ENCODE data around the gene COL26A1. TPM values are rescaled to one million over a fixed set of nuclear protein-coding genes. Genes with fewer than 3 reads are reported as not detected.

The COL26A1 gene
- total RNA-seq, 1 experiment from 2014 or later, result 42.6 TPM

DNA sequence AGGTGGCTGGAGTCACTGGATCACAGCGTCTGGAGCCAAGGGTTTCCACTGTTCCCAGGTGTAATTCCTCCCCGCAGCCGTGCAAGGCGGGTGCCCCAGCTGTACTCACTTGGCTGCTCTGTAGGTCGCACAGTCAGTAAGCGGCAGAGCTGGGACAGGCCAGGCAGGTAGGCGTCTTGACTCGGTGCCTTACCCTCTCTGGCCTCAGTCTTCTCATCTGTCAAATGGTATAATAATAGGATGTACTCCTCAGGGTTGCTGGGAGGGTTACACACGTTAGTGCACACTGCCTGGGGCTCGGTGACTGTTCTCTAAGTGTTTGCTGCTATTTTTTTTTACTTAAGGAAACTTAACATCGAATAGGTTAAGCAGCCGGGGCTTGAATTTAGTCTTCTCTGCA is 239.4 kb downstream of the COL26A1 start:
- Histone ChIP-seq H3K27me3 (ENCODE audit: insufficient read depth, low read length) (no peaks in the 10 kb centered on the region), H4K91ac (ENCODE audit: insufficient read length, low read depth, low read length) (no peak overlapping the region), H3K79me1 (ENCODE audit: insufficient read depth, low read depth, low read length, poor library complexity, severe bottlenecking) (no peaks in the 10 kb centered on the region), H3K4ac (ENCODE audit: low read depth, low read length) (no peak overlapping the region), H3K9me3 (ENCODE audit: control insufficient read depth, low read depth, low read length) (no peaks in the 10 kb centered on the region), H4K5ac (ENCODE audit: insufficient read length, low read depth, low read length) (no peak overlapping the region), H3K23ac (ENCODE audit: insufficient read length, low read depth, low read length) (no peak overlapping the region), H3K9ac (ENCODE audit: extremely low read depth, insufficient read length, low read length) (no peak overlapping the region), H2AFZ (ENCODE audit: low read length) (no peak overlapping the region), H3K4me1 (ENCODE audit: insufficient read depth, low read length) (no peaks in the 10 kb centered on the region), H3K79me2 (ENCODE audit: insufficient read depth, low read length) (no peaks in the 10 kb centered on the region), H2BK5ac (ENCODE audit: insufficient read length, low read length) (no peak overlapping the region), H3T11ph (ENCODE audit: low read length) (no peak overlapping the region), H2BK12ac (ENCODE audit: insufficient read length, low read depth, low read length) (no peak overlapping the region), H4K8ac (replicated peaks; ENCODE audit: insufficient read length, low read depth, low read length) (no peak overlapping the region), H2BK120ac (ENCODE audit: low read depth, low read length, poor library complexity, severe bottlenecking) (no peak overlapping the region), H2BK20ac (ENCODE audit: low read depth, low read length, poor library complexity, severe bottlenecking) (no peak overlapping the region), H4K20me1 (ENCODE audit: control insufficient read depth, insufficient read depth, insufficient read length) (no peaks in the 10 kb centered on the region), H3K14ac (ENCODE audit: insufficient read depth, low read length) (no peak overlapping the region), H3K27ac (ENCODE audit: insufficient read length, low read depth, low read length) (no peak overlapping the region), H3K23me2 (ENCODE audit: insufficient read length, low read depth, low read length, poor library complexity, severe bottlenecking) (no peaks in the 10 kb centered on the region), H3K56ac (ENCODE audit: insufficient read length, low read depth, low read length) (no peak overlapping the region), H3K4me2 (ENCODE audit: insufficient read depth, insufficient read length, low read length) (no peak overlapping the region), H3K18ac (ENCODE audit: insufficient read length, low read depth, low read length) (no peak overlapping the region), H2AK5ac (ENCODE audit: insufficient read length, low read length) (no peak overlapping the region), H2BK15ac (ENCODE audit: low read depth, low read length) (no peak overlapping the region)
- H3K27ac Mint-ChIP-seq, result no peak overlapping the region
- H3K36me3 Mint-ChIP-seq (ENCODE audit: insufficient read depth in 1 of 3, low read depth in 3 of 3), result no peaks in the 10 kb centered on the region
- no peak for DNase-seq
- no peaks in the 10 kb centered on the region for H3K9me3 Mint-ChIP-seq
- WGBS (ENCODE audit: extremely low coverage, insufficient read length, low lambda C conversion rate), result no CpG with 5 or more reads among the region's 12 CpGs
- TF ChIP-seq, protein P1, sequence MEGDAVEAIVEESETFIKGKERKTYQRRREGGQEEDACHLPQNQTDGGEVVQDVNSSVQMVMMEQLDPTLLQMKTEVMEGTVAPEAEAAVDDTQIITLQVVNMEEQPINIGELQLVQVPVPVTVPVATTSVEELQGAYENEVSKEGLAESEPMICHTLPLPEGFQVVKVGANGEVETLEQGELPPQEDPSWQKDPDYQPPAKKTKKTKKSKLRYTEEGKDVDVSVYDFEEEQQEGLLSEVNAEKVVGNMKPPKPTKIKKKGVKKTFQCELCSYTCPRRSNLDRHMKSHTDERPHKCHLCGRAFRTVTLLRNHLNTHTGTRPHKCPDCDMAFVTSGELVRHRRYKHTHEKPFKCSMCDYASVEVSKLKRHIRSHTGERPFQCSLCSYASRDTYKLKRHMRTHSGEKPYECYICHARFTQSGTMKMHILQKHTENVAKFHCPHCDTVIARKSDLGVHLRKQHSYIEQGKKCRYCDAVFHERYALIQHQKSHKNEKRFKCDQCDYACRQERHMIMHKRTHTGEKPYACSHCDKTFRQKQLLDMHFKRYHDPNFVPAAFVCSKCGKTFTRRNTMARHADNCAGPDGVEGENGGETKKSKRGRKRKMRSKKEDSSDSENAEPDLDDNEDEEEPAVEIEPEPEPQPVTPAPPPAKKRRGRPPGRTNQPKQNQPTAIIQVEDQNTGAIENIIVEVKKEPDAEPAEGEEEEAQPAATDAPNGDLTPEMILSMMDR (conservative IDR thresholded peaks at IDR 0.05), result no peak
- peaks cover 13% of the 10 kb centered on the region for H3K27me3 Mint-ChIP-seq (ENCODE audit: low read depth)
- H3K4me3 Mint-ChIP-seq, result peak overlapping the region in 1 of 2 experiments; percentile 23; a peak in 1 of 5 replicates
- H3K4me1 Mint-ChIP-seq, result peaks cover 4 to 9% of the 10 kb centered on the region in 2 experiments; a peak in 2 of 4 replicates
